ENCODE results near the gene THTPA.

The THTPA gene

DNA sequence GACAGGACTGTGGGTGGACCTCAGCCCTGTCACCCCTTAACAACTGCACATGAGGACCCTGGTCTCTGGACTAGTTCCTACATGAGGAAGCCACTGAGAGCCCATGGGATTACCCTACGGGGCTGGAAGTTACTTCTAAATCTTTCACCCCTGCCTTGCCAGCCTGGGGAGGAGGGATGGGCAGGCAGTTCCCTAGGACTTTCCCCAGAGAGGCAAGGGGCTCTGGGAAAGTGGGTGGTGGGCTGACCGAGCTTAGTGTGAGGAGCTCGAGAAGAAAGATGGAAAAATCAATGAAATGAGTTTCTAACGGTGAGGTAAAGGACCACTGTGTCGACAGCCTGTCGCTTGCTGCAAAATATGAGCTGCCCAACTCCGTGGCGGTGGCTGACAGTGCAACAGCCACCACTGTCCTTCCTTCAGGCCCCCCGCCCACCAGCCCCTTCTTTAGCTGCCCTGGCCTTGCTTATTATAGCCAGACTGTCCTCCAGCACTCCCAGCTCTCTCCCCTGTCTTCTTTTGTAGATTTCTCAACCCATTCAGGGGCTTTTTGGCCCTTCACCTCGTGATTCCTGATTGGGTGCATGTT, 9.5 kb upstream of the THTPA start:
- no peak overlapping the region for H3K4me3 Mint-ChIP-seq
- DNase-seq, result no peak
- peaks cover 14% of the 10 kb centered on the region for H3K27me3 Mint-ChIP-seq (ENCODE audit: low read depth, poor library complexity)
- H3K9me3 Mint-ChIP-seq, result no peaks in the 10 kb centered on the region
- H3K4me1 Mint-ChIP-seq, result peaks cover 15% of the 10 kb centered on the region
- TF ChIP-seq CTCF (IDR thresholded peaks at IDR 0.05), result no peak
- no peak overlapping the region for H3K27ac Mint-ChIP-seq
- peaks cover 14% of the 10 kb centered on the region for H3K36me3 Mint-ChIP-seq (ENCODE audit: low read depth)

- no peak overlapping the region for H3K4me3 Mint-ChIP-seq
- no peak overlapping the region for H3K27ac Mint-ChIP-seq
- DNase-seq, result no peak
- peaks cover 6% of the 10 kb centered on the region for H3K36me3 Mint-ChIP-seq (ENCODE audit: low read depth)
- peaks cover 11% of the 10 kb centered on the region for H3K4me1 Mint-ChIP-seq
- peaks cover 5% of the 10 kb centered on the region for H3K27me3 Mint-ChIP-seq (ENCODE audit: low read depth, poor library complexity)
- no peaks in the 10 kb centered on the region for H3K9me3 Mint-ChIP-seq
- TF ChIP-seq CTCF (IDR thresholded peaks at IDR 0.05), result no peak
These were observed 8.1 kb upstream of the THTPA start for GRCh38 chr14:23547924-23548323.

DNA sequence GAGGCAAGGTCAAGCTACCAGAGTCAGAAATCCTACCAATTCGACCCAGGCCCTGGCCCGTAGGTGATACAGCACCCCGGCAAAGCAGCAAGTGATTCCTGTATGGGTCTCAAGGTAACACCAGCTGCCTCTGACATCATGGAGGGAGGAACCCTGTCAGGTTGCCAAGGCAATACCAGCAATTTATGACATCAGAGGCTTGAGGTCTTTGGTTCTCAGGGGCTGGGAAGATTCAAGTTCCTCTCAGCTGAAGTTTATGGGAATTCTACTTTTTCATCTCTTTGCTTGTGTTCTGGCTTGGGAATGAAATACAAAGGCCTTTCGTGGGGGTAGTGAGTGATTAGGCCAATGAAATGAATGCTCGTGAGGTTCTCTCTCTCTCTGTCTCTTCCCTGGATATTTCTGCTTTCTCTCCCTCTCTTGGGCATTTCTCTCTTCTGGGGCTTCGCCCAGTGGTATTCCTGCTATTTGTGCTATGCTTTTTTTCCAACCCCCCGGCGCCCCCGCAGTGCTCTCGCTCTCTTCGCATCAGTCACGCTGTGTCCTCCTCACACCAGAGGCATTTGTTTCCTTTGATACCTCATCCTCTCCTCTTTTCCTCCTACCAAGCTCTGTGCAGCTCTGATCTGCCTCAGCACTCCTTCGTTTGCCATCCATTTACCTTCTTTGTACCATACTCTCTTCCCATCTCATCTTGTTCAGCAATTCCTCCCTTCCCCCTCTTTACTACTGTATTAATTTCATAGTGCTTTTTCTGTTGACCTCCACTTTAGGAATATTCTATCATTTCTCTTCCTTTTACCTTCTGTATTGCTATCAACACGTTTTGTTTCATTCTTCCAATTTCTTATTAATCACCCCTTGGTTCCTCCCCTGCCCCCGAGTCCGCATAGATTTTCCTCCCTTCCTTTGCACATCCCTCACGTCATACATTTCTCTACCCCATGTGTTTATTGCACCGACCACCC, 7.4 kb upstream of the THTPA start:
- no peaks in the 10 kb centered on the region for H3K36me3 Mint-ChIP-seq (ENCODE audit: low read depth)
- DNase-seq, result peak; percentile 45
- TF ChIP-seq CTCF (IDR thresholded peaks at IDR 0.05), result no peak

GRCh38 chr14:23550131-23550811, 5.8 kb upstream of the THTPA start:
- Mint-ChIP-seq H3K9me3 (no peaks in the 10 kb centered on the region), H3K27ac (no peak overlapping the region), H3K4me1 (peaks cover 8% of the 10 kb centered on the region), H3K36me3 (ENCODE audit: low read depth) (no peaks in the 10 kb centered on the region), H3K4me3 (no peak overlapping the region), H3K27me3 (ENCODE audit: low read depth, poor library complexity) (peaks cover 3% of the 10 kb centered on the region)
- TF ChIP-seq CTCF (IDR thresholded peaks at IDR 0.05), result no peak
- DNase-seq, result no peak

More for the DNA sequence above, 7.4 kb upstream of the THTPA start:
- Mint-ChIP-seq H3K4me1 (peaks cover 5% of the 10 kb centered on the region), H3K27me3 (ENCODE audit: low read depth, poor library complexity) (peaks cover 5% of the 10 kb centered on the region), H3K9me3 (no peaks in the 10 kb centered on the region), H3K4me3 (no peak overlapping the region), H3K27ac (no peak overlapping the region)

- no peak for TF ChIP-seq CTCF (IDR thresholded peaks at IDR 0.05)
- Mint-ChIP-seq H3K4me1 (peaks cover 11% of the 10 kb centered on the region), H3K27ac (no peak overlapping the region), H3K36me3 (ENCODE audit: low read depth) (no peaks in the 10 kb centered on the region), H3K9me3 (no peaks in the 10 kb centered on the region), H3K27me3 (ENCODE audit: low read depth, poor library complexity) (peaks cover 3% of the 10 kb centered on the region), H3K4me3 (no peak overlapping the region)
- DNase-seq, result peak; percentile 64
These were observed 5.2 kb upstream of the THTPA start for GRCh38 chr14:23550812-23551265.

Data from nephron progenitor cell (in vitro differentiated cells).